Smooth muscle cell (in vitro differentiated cells): ENCODE measurements around the gene OR2M7. TPM values are rescaled to one million over a fixed set of nuclear protein-coding genes. Genes with fewer than 3 reads are reported as not detected.

ENCODE experiments used
- DNase-seq: peaks from one replicate; lab custom pipeline; 2025; ENCODE audit not compliant: unreplicated experiment; lab: John Stamatoyannopoulos, UW
- H2AFZ ChIP-seq: fragments of 200-600 bp; sonication (generic); 2 replicates; pipeline ENCODE4 v1.6.0; 2016; ENCODE audit warnings: antibody characterized with exemption, low read depth, mild to moderate bottlenecking
- H3F3A ChIP-seq: fragments of 200-600 bp; sonication (generic); 2 replicates; pipeline ENCODE4 v1.6.0; 2017; ENCODE audit warnings: antibody characterized with exemption, low read depth
- H3K27ac ChIP-seq: fragments of 200-600 bp; sonication (generic); 2 replicates; pipeline ENCODE4 v1.5.1; 2016; ENCODE audit warnings: low read depth, mild to moderate bottlenecking
- H3K27me3 ChIP-seq: fragments of 200-600 bp; sonication (generic); 2 replicates; pipeline ENCODE4 v1.6.1; 2016; ENCODE audit warnings: low read depth, mild to moderate bottlenecking
- H3K36me3 ChIP-seq: fragments of 200-600 bp; sonication (generic); 2 replicates; pipeline ENCODE4 v1.5.1; 2016; ENCODE audit warnings: low read depth
- H3K4me1 ChIP-seq: fragments of 200-600 bp; sonication (generic); 2 replicates; pipeline ENCODE4 v1.5.1; 2016; ENCODE audit warnings: low read depth
- H3K4me2 ChIP-seq: fragments of 200-600 bp; sonication (generic); 2 replicates; pipeline ENCODE4 v1.6.0; 2016; ENCODE audit warnings: mild to moderate bottlenecking
- H3K4me3 ChIP-seq: fragments of 200-600 bp; sonication (generic); 2 replicates; pipeline ENCODE4 v1.5.1; 2016; ENCODE audit warnings: mild to moderate bottlenecking
- H3K79me2 ChIP-seq: fragments of 200-600 bp; sonication (generic); 2 replicates; pipeline ENCODE4 v1.6.0; 2016; ENCODE audit warnings: low read depth, mild to moderate bottlenecking
- H3K9ac ChIP-seq: fragments of 200-600 bp; sonication (generic); 2 replicates; pipeline ENCODE4 v1.6.0; 2016; ENCODE audit warnings: low read depth
- H3K9me3 ChIP-seq: fragments of 200-600 bp; sonication (generic); replicated peaks from 2 replicates; pipeline ENCODE4 v1.5.1; 2016; ENCODE audit warnings: low read depth
- H4K20me1 ChIP-seq: fragments of 200-600 bp; sonication (generic); 2 replicates; pipeline ENCODE4 v1.6.0; 2016; ENCODE audit warnings: low read depth
- CTCF ChIP-seq: fragments of 200-600 bp; sonication (generic); IDR thresholded peaks from 2 replicates; pipeline ENCODE4 v1.5.1; 2017; ENCODE audit warnings: borderline replicate concordance, mild to moderate bottlenecking, antibody characterized with exemption; ENCODE audit not compliant: insufficient read depth, poor library complexity, severe bottlenecking
- WGBS: methylation state at CpG from one replicate; pipeline ENCODE4 v1.1.7; 2016; ENCODE audit warnings: low lambda C conversion rate; 5-methylcytosine and 5-hydroxymethylcytosine counted together
- polyA plus RNA-seq: library from polyadenylated mRNA; unstranded; fragments of >200 nt; fragmentation: Nextera tagmentation; extraction: Ambion mirVana; gene quantifications from 2 replicates; pipeline ENCODE4 v1.2.1, GENCODE V29; 2016
- total RNA-seq: library from RNA; depleted of rRNA; stranded (reverse); fragments of >200 nt; gene quantifications from 2 replicates; pipeline ENCODE4 v1.2.3, GENCODE V29; 2014

OR2M7 gene
- total and polyA plus RNA-seq, 2 experiments from 2014 or later = not detected

DNA sequence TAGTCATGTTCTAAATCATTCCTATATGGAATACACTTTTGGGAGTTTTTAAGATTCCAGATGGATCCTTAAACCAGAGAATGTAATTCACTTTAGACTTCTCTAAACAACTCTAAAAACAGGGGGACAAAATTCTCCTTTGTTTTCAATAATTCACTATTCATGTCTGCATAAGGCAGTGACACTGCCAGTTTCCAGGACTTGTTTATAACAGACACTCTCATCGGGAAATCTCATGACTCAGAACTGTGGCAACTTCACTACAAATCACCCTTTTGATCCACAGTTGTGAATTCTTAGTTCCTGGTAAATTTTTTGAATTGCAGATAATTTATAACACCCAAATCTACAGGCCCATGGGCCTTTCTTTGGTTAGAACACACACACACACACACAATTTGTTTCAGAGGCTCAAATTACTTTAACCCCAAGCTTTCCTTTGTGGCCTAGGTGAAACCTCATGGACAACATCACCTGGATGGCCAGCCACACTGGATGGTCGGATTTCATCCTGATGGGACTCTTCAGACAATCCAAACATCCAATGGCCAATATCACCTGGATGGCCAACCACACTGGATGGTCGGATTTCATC lies 36.9 kb upstream of the OR2M7 start, which contains the start of gene OR2T4:
TSS of gene OR2T4 (plus strand) at position 545 of the 595 bp plus-strand sequence. CDS start at position 545, 0 bp downstream.
- Histone ChIP-seq H4K20me1 (no peaks in the 10 kb centered on the region), H2AFZ (no peak within 1 kb of the TSS), H3K27me3 (no peaks in the 10 kb centered on the region), H3K4me1 (no peaks in the 10 kb centered on the region), H3K4me3 (no peak within 1 kb of the TSS), H3K27ac (no peak within 1 kb of the TSS), H3K9me3 (peaks cover 14% of the 10 kb centered on the region), H3K4me2 (no peak within 1 kb of the TSS), H3F3A (no peaks in the 10 kb centered on the region), H3K36me3 (no peaks in the 10 kb centered on the region), H3K9ac (no peak within 1 kb of the TSS), H3K79me2 (no peaks in the 10 kb centered on the region)
- 37% methylated on average over 3 of the region's 3 CpGs for WGBS
- DNase-seq = no peak
- no peak for TF ChIP-seq CTCF

DNA sequence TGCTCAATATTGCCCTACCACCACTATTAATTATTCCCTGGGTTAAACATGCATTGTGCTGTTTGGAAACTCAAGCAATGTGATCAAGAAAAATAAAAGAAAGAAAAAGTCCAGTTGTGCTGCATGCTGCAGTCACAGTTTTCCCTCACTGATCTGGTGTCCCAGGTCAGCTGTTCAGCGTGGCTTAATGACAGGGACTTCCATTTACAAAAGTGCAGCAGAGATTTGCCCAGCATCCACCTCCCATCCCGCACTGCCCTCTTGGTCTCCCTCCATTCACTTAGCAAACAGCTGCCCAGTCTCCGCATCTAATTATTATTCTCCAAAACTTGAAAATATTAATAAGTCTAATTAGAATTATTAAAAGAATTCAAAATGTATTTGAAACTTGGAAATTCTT lies 35.0 kb upstream of the OR2M7 start:
- no peaks in the 10 kb centered on the region for H4K20me1 ChIP-seq
- H3K4me1 ChIP-seq = no peaks in the 10 kb centered on the region
- H3K4me3 ChIP-seq = no peak overlapping the region
- H3K9ac ChIP-seq = no peak overlapping the region
- no peaks in the 10 kb centered on the region for H3K36me3 ChIP-seq
- peaks cover 7% of the 10 kb centered on the region for H3K9me3 ChIP-seq
- no peaks in the 10 kb centered on the region for H3K79me2 ChIP-seq
- no peak for TF ChIP-seq CTCF
- no peak for DNase-seq
- no peak overlapping the region for H2AFZ ChIP-seq
- WGBS = 47% methylated on average over 3 of the region's 3 CpGs
- H3F3A ChIP-seq = no peaks in the 10 kb centered on the region
- H3K4me2 ChIP-seq = no peak overlapping the region
- no peak overlapping the region for H3K27ac ChIP-seq
- H3K27me3 ChIP-seq = no peaks in the 10 kb centered on the region

- Histone ChIP-seq H2AFZ (no peak within 1 kb of the TSS), H3K4me1 (no peaks in the 10 kb centered on the region), H3K9ac (no peak within 1 kb of the TSS), H3K9me3 (peaks cover 3% of the 10 kb centered on the region), H3F3A (no peaks in the 10 kb centered on the region), H3K27me3 (no peaks in the 10 kb centered on the region), H4K20me1 (no peaks in the 10 kb centered on the region), H3K4me2 (no peak within 1 kb of the TSS), H3K4me3 (no peak within 1 kb of the TSS), H3K36me3 (no peaks in the 10 kb centered on the region), H3K27ac (no peak within 1 kb of the TSS), H3K79me2 (no peaks in the 10 kb centered on the region)
- 61% methylated on average over 4 of the region's 4 CpGs for WGBS
- DNase-seq = no peak
- no peak for TF ChIP-seq CTCF
Measured at GRCh38 chr1:248348475-248348874, 24.1 kb upstream of the OR2M7 start, which contains the start of gene OR14C36. Gene OR14C36 (plus strand): TSS chr1:248348775. CDS start chr1:248348775, 0 bp downstream.

DNA sequence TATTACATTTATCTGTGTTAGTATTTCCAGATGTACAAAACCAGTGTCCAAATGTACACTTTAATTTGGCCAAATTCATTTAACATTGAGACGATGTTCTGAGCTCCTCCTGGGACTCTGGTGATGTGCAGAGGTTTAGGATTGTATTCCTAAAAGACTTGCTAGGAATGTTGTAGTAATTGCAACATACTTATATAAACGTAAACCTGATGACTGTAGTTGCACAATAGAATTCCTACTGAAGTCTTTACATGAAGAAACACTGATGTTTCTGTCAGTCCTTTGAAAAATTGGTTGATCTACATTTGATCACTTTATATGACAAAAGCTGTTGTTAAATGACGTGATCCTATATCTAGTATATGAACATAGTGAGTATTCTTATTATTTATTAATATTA lies 19.1 kb upstream of the OR2M7 start:
- no peak overlapping the region for H3K4me3 ChIP-seq
- WGBS = 35% methylated on average over 3 of the region's 3 CpGs
- no peaks in the 10 kb centered on the region for H3K27me3 ChIP-seq
- no peaks in the 10 kb centered on the region for H4K20me1 ChIP-seq
- H3K9ac ChIP-seq = no peak overlapping the region
- no peaks in the 10 kb centered on the region for H3F3A ChIP-seq
- no peak for DNase-seq
- H3K4me1 ChIP-seq = no peaks in the 10 kb centered on the region
- no peaks in the 10 kb centered on the region for H3K36me3 ChIP-seq
- no peak for TF ChIP-seq CTCF
- no peak overlapping the region for H3K27ac ChIP-seq
- no peaks in the 10 kb centered on the region for H3K79me2 ChIP-seq
- no peak overlapping the region for H2AFZ ChIP-seq
- peaks cover 4% of the 10 kb centered on the region for H3K9me3 ChIP-seq
- no peak overlapping the region for H3K4me2 ChIP-seq
